ENCODE measurements around the gene HMGXB3.

HMGXB3 gene

GRCh38 chr5:150052956-150053712 lies 52.6 kb downstream of the HMGXB3 start:
- peak; percentile 15 for DNase-seq (ENCODE audit: low spot score)

- DNase-seq (ENCODE audit: low spot score), result no peak
These were observed 53.3 kb downstream of the HMGXB3 start for GRCh38 chr5:150053713-150054392.

- DNase-seq (ENCODE audit: low spot score), result no peak
These were observed 54.0 kb downstream of the HMGXB3 start for GRCh38 chr5:150054569-150054968.

GRCh38 chr5:150055326-150056074 lies 55.0 kb downstream of the HMGXB3 start:
- no peak for DNase-seq (ENCODE audit: low spot score)

GRCh38 chr5:150056075-150056443 lies 55.5 kb downstream of the HMGXB3 start:
- DNase-seq (ENCODE audit: low spot score), result no peak

- DNase-seq (ENCODE audit: low spot score), result no peak
These were observed 56.5 kb downstream of the HMGXB3 start for GRCh38 chr5:150057052-150057451.

- no peak for DNase-seq (ENCODE audit: low spot score)
These were observed 57.0 kb downstream of the HMGXB3 start for GRCh38 chr5:150057511-150057910.

GRCh38 chr5:150057996-150058395 lies 57.5 kb downstream of the HMGXB3 start:
- DNase-seq (ENCODE audit: low spot score), result no peak

GRCh38 chr5:150058480-150059126 lies 58.1 kb downstream of the HMGXB3 start:
- no peak for DNase-seq (ENCODE audit: low spot score)

GRCh38 chr5:150059623-150060022 lies 59.1 kb downstream of the HMGXB3 start:
- no peak for DNase-seq (ENCODE audit: low spot score)

- no peak for DNase-seq (ENCODE audit: low spot score)
These were observed 59.9 kb downstream of the HMGXB3 start for GRCh38 chr5:150060471-150060870.

GRCh38 chr5:150061538-150061995 lies 61.0 kb downstream of the HMGXB3 start:
- DNase-seq (ENCODE audit: low spot score), result no peak

GRCh38 chr5:150062216-150062922 lies 61.8 kb downstream of the HMGXB3 start:
- DNase-seq (ENCODE audit: low spot score), result no peak

- no peak for DNase-seq (ENCODE audit: low spot score)
These were observed 63.1 kb downstream of the HMGXB3 start for GRCh38 chr5:150063638-150064037.

GRCh38 chr5:150064681-150065220 lies 64.2 kb downstream of the HMGXB3 start:
- DNase-seq (ENCODE audit: low spot score), result no peak

GRCh38 chr5:150065346-150065745 lies 64.8 kb downstream of the HMGXB3 start:
- no peak for DNase-seq (ENCODE audit: low spot score)

- DNase-seq (ENCODE audit: low spot score), result no peak
These were observed 65.3 kb downstream of the HMGXB3 start for GRCh38 chr5:150065886-150066285.

- DNase-seq (ENCODE audit: low spot score), result no peak
These were observed 65.9 kb downstream of the HMGXB3 start for GRCh38 chr5:150066436-150066835.

- peak; percentile 70 for DNase-seq (ENCODE audit: low spot score)
These were observed 66.4 kb downstream of the HMGXB3 start for GRCh38 chr5:150066901-150067396.

GRCh38 chr5:150067405-150067960 lies 66.9 kb downstream of the HMGXB3 start:
- no peak for DNase-seq (ENCODE audit: low spot score)

GRCh38 chr5:150068071-150068470 lies 67.5 kb downstream of the HMGXB3 start:
- no peak for DNase-seq (ENCODE audit: low spot score)

Measured in activated CD4-positive, alpha-beta T cell treated with anti-CD3 and anti-CD28 coated beads, Interleukin-2, Interleukin-4, amounts not matched to agents 100 ng/mL and 50 ng/mL, durations not matched to agents 16 hours and 8 hours (primary cell).